Keratinocyte (primary cell): ENCODE measurements around the gene BICDL1.

Experiments used
- CTCF ChIP-seq, 3 experiments: IDR thresholded peaks in 1 of 3; conservative IDR thresholded peaks in 1 of 3; optimal IDR thresholded peaks in 1 of 3; 2 replicates in 2 of 3; 3 replicates in 1 of 3; pipeline versions ENCODE3 to v1.5.1; 2011; ENCODE audit warnings: low read length in 3 of 3, mild to moderate bottlenecking in 3 of 3, moderate library complexity in 2 of 3, control low read depth in 1 of 3, inconsistent platforms in 1 of 3; ENCODE audit not compliant: insufficient read depth in 2 of 3; ENCODE audit errors: extremely low read depth in 1 of 3
- EZH2 ChIP-seq: IDR thresholded peaks from one replicate; pipeline ENCODE4 v1.6.1; 2012; ENCODE audit warnings: inconsistent platforms, mild to moderate bottlenecking, low read length, moderate library complexity

- TF ChIP-seq CTCF (optimal IDR thresholded peaks at IDR 0.05 in 1 of 3, IDR thresholded peaks at IDR 0.05 in 1 of 3, conservative IDR thresholded peaks at IDR 0.05 in 1 of 3; ENCODE audit: extremely low read depth in 1 of 3, insufficient read depth in 2 of 3, low read length in 3 of 3) (no peak), EZH2 (no peak)
These were observed 101.7 kb downstream of the BICDL1 start for GRCh38 chr12:120090626-120091295.
